K562 (cell line): ENCODE data around the gene UBALD2. TPM values are rescaled to one million over a fixed set of nuclear protein-coding genes. Genes with fewer than 3 reads are reported as not detected.

Experiments used
- CREB1 ChIP-seq, 2 experiments: sonication (generic) in 1 of 2; formaldehyde crosslinking in 1 of 2; IDR thresholded peaks; 2 replicates each; pipeline versions ENCODE4 v1.6.1 to v1.8.0; 2012 to 2022; ENCODE audit warnings: inconsistent platforms in 1 of 2, mild to moderate bottlenecking in 1 of 2, missing genetic modification reagents in 1 of 2, moderate library complexity in 1 of 2
- CREM ChIP-seq: IDR thresholded peaks from 2 replicates; pipeline ENCODE4 v1.6.1; 2014; ENCODE audit warnings: antibody characterized with exemption, low read depth
- CXXC5 ChIP-seq: fragments of 250-450 bp; sonication (Bioruptor Pico); IDR thresholded peaks from 2 replicates; pipeline ENCODE4 v1.8.0; 2022; ENCODE audit warnings: inconsistent platforms, mild to moderate bottlenecking, moderate library complexity
- DIDO1 ChIP-seq: fragments of 450-650 bp; IDR thresholded peaks from 2 replicates; pipeline ENCODE4 v1.6.1; 2016; ENCODE audit warnings: low read depth, missing biosample characterization, missing genetic modification characterization
- IRF2 ChIP-seq: sonication (generic); formaldehyde crosslinking; IDR thresholded peaks from 2 replicates; pipeline ENCODE4 v1.8.1; 2022; ENCODE audit warnings: mild to moderate bottlenecking, missing genetic modification reagents
- NFXL1 ChIP-seq: fragments of 450-650 bp; formaldehyde crosslinking; IDR thresholded peaks from 2 replicates; pipeline ENCODE4 v1.4.0; 2021; ENCODE audit warnings: mild to moderate bottlenecking
- PHTF2 ChIP-seq: fragments of 250-450 bp; sonication (Bioruptor Pico); IDR thresholded peaks from 2 replicates; pipeline ENCODE4 v1.5.0; 2021; ENCODE audit warnings: mild to moderate bottlenecking
- RBFOX2 ChIP-seq: fragments of 200-400 bp; formaldehyde crosslinking; IDR thresholded peaks from 2 replicates; pipeline ENCODE4 v1.6.1; 2017; ENCODE audit warnings: low read depth, mild to moderate bottlenecking, low read length, moderate library complexity
- RBM15 ChIP-seq: fragments of 200-400 bp; formaldehyde crosslinking; IDR thresholded peaks from 2 replicates; pipeline ENCODE4 v1.6.1; 2018; ENCODE audit warnings: mild to moderate bottlenecking, low read length, moderate library complexity; ENCODE audit not compliant: insufficient read depth
- RBM17 ChIP-seq: fragments of 200-400 bp; formaldehyde crosslinking; IDR thresholded peaks from 2 replicates; pipeline ENCODE4 v1.6.1; 2017; ENCODE audit warnings: low read depth, mild to moderate bottlenecking, low read length, borderline replicate concordance
- STAT5B ChIP-seq: fragments of 250-450 bp; sonication (Bioruptor Pico); IDR thresholded peaks from 2 replicates; pipeline ENCODE4 v1.8.0; 2021; ENCODE audit warnings: mild to moderate bottlenecking, inconsistent platforms
- TEAD4 ChIP-seq, 2 experiments: sonication (generic) in 1 of 2; formaldehyde crosslinking in 1 of 2; IDR thresholded peaks; 2 replicates each; pipeline versions ENCODE4 v1.6.1 to v1.8.0; 2012 to 2022; ENCODE audit warnings: borderline replicate concordance in 1 of 2, inconsistent platforms in 1 of 2, low read length in 1 of 2, mild to moderate bottlenecking in 1 of 2, missing genetic modification reagents in 1 of 2
- ZNF79 ChIP-seq: fragments of 250-450 bp; sonication (Bioruptor Pico); IDR thresholded peaks from 2 replicates; pipeline ENCODE4 v1.4.0; 2020; ENCODE audit warnings: low read depth, mild to moderate bottlenecking, moderate library complexity
- polyA plus RNA-seq, 8 experiments: library from polyadenylated mRNA; depleted of rRNA in 4 of 8; stranded (reverse) in 5 of 8; unstranded in 3 of 8; fragments of >200 nt; fragmentation: Nextera tagmentation in 2 of 8; fragmentation: Illumina TruSeq in 1 of 8; extraction: Ambion mirVana in 2 of 8; extraction: Trizol in 1 of 8; gene quantifications; 2 replicates each; pipeline versions ENCODE4 v1.2.1 to v1.2.3, GENCODE V29; 2011 to 2014; ENCODE audit warnings: inconsistent platforms in 1 of 8, missing spikeins in 1 of 8
- total RNA-seq, 7 experiments: library from RNA; depleted of rRNA in 6 of 7; stranded (reverse); fragments of >200 nt in 6 of 7; fragmentation: Illumina TruSeq in 2 of 7; extraction: Trizol in 2 of 7; gene quantifications; 2 replicates each; pipeline versions ENCODE4 v1.2.1 to v1.2.3, GENCODE V29; 2011 to 2021; ENCODE audit warnings: low replicate concordance in 1 of 7
- TF ChIP-seq, protein P1 (sequence below), 2 experiments: fragments of 450-650 bp; IDR thresholded peaks; 2 replicates each; pipeline ENCODE4 v1.6.1; 2018; ENCODE audit warnings: mild to moderate bottlenecking in 2 of 2, low read depth in 1 of 2; ENCODE audit not compliant: partially characterized antibody in 2 of 2
- TF ChIP-seq, protein P2 (sequence below): fragments of 450-650 bp; formaldehyde crosslinking; IDR thresholded peaks from 2 replicates; pipeline ENCODE4 v1.4.0; 2022; ENCODE audit warnings: missing genetic modification characterization
- TF ChIP-seq, protein P3 (sequence below): conservative IDR thresholded peaks from 2 replicates; pipeline ENCODE4 v1.6.1; 2011; ENCODE audit warnings: low read depth, mild to moderate bottlenecking, low read length; ENCODE audit not compliant: control insufficient read depth
- TF ChIP-seq, protein P4 (sequence below), 2 experiments: fragments of 450-650 bp; conservative IDR thresholded peaks; 2 replicates each; pipeline ENCODE4 v1.6.1; 2017; ENCODE audit warnings: mild to moderate bottlenecking in 2 of 2, moderate library complexity in 2 of 2

UBALD2 gene
- total and polyA plus RNA-seq, 9 of the 15 experiments (the other 6 are each of a cell fraction or from before 2014, with no cell fraction given): 2.3 to 94.1 (median 25.3) TPM

DNA sequence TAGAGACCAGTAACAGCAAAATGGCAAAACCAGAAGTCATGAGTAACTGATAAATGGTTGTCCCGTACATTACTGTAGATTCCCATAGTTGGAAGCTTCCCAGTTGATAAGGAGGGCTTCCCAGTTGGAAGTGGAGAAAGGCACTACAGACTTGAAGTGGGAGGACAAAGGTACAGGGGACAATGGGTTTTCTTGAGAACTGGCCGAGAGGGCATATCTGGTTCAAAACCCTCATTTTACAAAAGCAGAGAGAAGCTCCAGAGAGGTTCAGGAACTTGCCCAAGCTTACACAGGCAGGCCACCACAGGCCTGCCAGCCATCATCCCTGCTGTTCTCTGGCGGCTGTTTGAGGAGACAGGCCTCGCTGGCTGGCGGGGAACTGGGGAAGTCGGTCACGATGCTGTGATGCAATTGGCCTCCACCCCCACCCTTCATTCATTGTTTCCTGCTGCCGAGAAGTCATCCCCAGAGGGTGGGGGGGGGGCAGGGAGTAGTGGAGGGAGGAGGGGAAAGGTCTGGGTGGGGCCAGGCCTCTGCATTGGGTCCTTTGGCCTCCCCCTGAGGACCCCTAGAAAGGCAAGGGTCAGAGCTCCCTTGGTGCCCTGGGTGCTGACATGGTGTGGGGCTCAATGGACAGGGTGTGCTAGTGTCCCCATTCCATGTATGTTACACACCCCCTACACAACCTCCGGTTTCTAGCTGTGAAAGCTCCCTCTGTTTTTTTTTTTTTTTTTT, 3.0 kb downstream of the UBALD2 start (continued):
- TF ChIP-seq, protein P1, sequence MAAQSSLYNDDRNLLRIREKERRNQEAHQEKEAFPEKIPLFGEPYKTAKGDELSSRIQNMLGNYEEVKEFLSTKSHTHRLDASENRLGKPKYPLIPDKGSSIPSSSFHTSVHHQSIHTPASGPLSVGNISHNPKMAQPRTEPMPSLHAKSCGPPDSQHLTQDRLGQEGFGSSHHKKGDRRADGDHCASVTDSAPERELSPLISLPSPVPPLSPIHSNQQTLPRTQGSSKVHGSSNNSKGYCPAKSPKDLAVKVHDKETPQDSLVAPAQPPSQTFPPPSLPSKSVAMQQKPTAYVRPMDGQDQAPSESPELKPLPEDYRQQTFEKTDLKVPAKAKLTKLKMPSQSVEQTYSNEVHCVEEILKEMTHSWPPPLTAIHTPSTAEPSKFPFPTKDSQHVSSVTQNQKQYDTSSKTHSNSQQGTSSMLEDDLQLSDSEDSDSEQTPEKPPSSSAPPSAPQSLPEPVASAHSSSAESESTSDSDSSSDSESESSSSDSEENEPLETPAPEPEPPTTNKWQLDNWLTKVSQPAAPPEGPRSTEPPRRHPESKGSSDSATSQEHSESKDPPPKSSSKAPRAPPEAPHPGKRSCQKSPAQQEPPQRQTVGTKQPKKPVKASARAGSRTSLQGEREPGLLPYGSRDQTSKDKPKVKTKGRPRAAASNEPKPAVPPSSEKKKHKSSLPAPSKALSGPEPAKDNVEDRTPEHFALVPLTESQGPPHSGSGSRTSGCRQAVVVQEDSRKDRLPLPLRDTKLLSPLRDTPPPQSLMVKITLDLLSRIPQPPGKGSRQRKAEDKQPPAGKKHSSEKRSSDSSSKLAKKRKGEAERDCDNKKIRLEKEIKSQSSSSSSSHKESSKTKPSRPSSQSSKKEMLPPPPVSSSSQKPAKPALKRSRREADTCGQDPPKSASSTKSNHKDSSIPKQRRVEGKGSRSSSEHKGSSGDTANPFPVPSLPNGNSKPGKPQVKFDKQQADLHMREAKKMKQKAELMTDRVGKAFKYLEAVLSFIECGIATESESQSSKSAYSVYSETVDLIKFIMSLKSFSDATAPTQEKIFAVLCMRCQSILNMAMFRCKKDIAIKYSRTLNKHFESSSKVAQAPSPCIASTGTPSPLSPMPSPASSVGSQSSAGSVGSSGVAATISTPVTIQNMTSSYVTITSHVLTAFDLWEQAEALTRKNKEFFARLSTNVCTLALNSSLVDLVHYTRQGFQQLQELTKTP (IDR thresholded peaks at IDR 0.05; ENCODE audit: low read depth in 1 of 2, partially characterized antibody in 2 of 2): no peak
- TF ChIP-seq, protein P2, sequence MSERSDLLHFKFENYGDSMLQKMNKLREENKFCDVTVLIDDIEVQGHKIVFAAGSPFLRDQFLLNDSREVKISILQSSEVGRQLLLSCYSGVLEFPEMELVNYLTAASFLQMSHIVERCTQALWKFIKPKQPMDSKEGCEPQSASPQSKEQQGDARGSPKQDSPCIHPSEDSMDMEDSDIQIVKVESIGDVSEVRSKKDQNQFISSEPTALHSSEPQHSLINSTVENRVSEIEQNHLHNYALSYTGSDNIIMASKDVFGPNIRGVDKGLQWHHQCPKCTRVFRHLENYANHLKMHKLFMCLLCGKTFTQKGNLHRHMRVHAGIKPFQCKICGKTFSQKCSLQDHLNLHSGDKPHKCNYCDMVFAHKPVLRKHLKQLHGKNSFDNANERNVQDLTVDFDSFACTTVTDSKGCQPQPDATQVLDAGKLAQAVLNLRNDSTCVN (CRISPR knock-in tag): no peak
- TF ChIP-seq RBM17 (no peak), RBM15 (no peak), CREB1 (IDR thresholded peaks at IDR 0.05) (peak; percentile 9; the same call in 1 of the 2 replicates), CREB1 (CRISPR knock-in tag; IDR thresholded peaks at IDR 0.05) (peak; percentile 24; the same call in 1 of the 2 replicates), PHTF2 (no peak), RBFOX2 (peak; percentile 81), IRF2 (no peak), STAT5B (CRISPR knock-in tag) (no peak), CXXC5 (0 out of 2 replicates have a peak, but pooled peaks have one; percentile 25), TEAD4 (IDR thresholded peaks at IDR 0.05; ENCODE audit: low read length) (no peak), TEAD4 (CRISPR knock-in tag; IDR thresholded peaks at IDR 0.05; ENCODE audit: borderline replicate concordance) (no peak), DIDO1 (tag) (no peak), CREM (peak; percentile 70), ZNF79 (CRISPR knock-in tag) (no peak), NFXL1 (CRISPR knock-in tag) (peak; percentile 20; the same call in 1 of the 2 replicates)
- TF ChIP-seq, protein P3, sequence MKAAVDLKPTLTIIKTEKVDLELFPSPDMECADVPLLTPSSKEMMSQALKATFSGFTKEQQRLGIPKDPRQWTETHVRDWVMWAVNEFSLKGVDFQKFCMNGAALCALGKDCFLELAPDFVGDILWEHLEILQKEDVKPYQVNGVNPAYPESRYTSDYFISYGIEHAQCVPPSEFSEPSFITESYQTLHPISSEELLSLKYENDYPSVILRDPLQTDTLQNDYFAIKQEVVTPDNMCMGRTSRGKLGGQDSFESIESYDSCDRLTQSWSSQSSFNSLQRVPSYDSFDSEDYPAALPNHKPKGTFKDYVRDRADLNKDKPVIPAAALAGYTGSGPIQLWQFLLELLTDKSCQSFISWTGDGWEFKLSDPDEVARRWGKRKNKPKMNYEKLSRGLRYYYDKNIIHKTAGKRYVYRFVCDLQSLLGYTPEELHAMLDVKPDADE: no peak
- TF ChIP-seq, protein P4, sequence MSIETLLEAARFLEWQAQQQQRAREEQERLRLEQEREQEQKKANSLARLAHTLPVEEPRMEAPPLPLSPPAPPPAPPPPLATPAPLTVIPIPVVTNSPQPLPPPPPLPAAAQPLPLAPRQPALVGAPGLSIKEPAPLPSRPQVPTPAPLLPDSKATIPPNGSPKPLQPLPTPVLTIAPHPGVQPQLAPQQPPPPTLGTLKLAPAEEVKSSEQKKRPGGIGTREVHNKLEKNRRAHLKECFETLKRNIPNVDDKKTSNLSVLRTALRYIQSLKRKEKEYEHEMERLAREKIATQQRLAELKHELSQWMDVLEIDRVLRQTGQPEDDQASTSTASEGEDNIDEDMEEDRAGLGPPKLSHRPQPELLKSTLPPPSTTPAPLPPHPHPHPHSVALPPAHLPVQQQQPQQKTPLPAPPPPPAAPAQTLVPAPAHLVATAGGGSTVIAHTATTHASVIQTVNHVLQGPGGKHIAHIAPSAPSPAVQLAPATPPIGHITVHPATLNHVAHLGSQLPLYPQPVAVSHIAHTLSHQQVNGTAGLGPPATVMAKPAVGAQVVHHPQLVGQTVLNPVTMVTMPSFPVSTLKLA (conservative IDR thresholded peaks at IDR 0.05): peak; percentile 47 to 51; a peak in 3 of 4 replicates
